Stimulated activated CD8-positive, alpha-beta memory T cell treated with anti-CD3 and anti-CD28 coated beads, Interleukin-2, amount 100 ng/mL, for 1 hour (primary cell): ENCODE data around the gene ANKS1B.

Experiments
- DNase-seq, 2 donors: peaks; one replicate each; pipeline ENCODE4 v3.0.0-alpha.2; 2020; ENCODE audit warnings: low read depth in 2 of 2

ANKS1B gene

GRCh38 chr12:99455350-99456035 is 529.2 kb downstream of the ANKS1B start:
- DNase-seq: no peak

- no peak for DNase-seq
Measured at GRCh38 chr12:99454539-99455172, 530.1 kb downstream of the ANKS1B start.

- DNase-seq: no peak
Measured at GRCh38 chr12:99453836-99454538, 530.7 kb downstream of the ANKS1B start.

GRCh38 chr12:99450036-99450630 is 534.6 kb downstream of the ANKS1B start:
- no peak for DNase-seq

- no peak for DNase-seq
Measured at GRCh38 chr12:99444859-99445316, 539.8 kb downstream of the ANKS1B start.

GRCh38 chr12:99442758-99443157 is 542.0 kb downstream of the ANKS1B start:
- no peak for DNase-seq

- no peak for DNase-seq
Measured at GRCh38 chr12:99439399-99439798, 545.3 kb downstream of the ANKS1B start.

- DNase-seq: no peak
Measured at GRCh38 chr12:99436584-99436983, 548.2 kb downstream of the ANKS1B start.

GRCh38 chr12:99435095-99435791 is 549.5 kb downstream of the ANKS1B start:
- no peak for DNase-seq

- DNase-seq: no peak
Measured at GRCh38 chr12:99433155-99433554, 551.6 kb downstream of the ANKS1B start.

GRCh38 chr12:99431203-99431602 is 553.5 kb downstream of the ANKS1B start:
- DNase-seq: no peak

GRCh38 chr12:99427104-99427503 is 557.6 kb downstream of the ANKS1B start:
- no peak for DNase-seq

- no peak for DNase-seq
Measured at GRCh38 chr12:99418379-99418778, 566.4 kb downstream of the ANKS1B start.

GRCh38 chr12:99413751-99414150 is 571.0 kb downstream of the ANKS1B start:
- DNase-seq: no peak

GRCh38 chr12:99393763-99394162 is 591.0 kb downstream of the ANKS1B start:
- no peak for DNase-seq

- no peak for DNase-seq
Measured at GRCh38 chr12:99392091-99392850, 592.5 kb downstream of the ANKS1B start.

- DNase-seq: no peak
Measured at GRCh38 chr12:99390707-99391106, 594.0 kb downstream of the ANKS1B start.

GRCh38 chr12:99389751-99390150 is 595.0 kb downstream of the ANKS1B start:
- no peak for DNase-seq

- no peak for DNase-seq
Measured at GRCh38 chr12:99388671-99389195, 596.0 kb downstream of the ANKS1B start.

- no peak for DNase-seq
Measured at GRCh38 chr12:99387661-99388060, 597.1 kb downstream of the ANKS1B start.

GRCh38 chr12:99386907-99387306 is 597.8 kb downstream of the ANKS1B start:
- DNase-seq: no peak
